Inferior parietal cortex (tissue), 1 donor: ENCODE data around the gene GALNT17.
"Not testable (repeated sequence)": the region's sequence is repeated elsewhere in the genome, so short reads cannot be mapped to it uniquely, and the experiment has no call there.

Experiments
- DNase-seq: peaks from one replicate; pipeline ENCODE4 v3.0.0-alpha.2; 2016; ENCODE audit errors: extremely low spot score

GALNT17 gene

GRCh38 chr7:71737931-71738540 is 606.1 kb downstream of the GALNT17 start:
- not testable (repeated sequence) for DNase-seq

- no peak for DNase-seq
Measured at GRCh38 chr7:71739520-71740173, 607.7 kb downstream of the GALNT17 start.

GRCh38 chr7:71740174-71740560 is 608.2 kb downstream of the GALNT17 start:
- DNase-seq: no peak

GRCh38 chr7:71746006-71746405 is 614.1 kb downstream of the GALNT17 start:
- peak; percentile 22 for DNase-seq

GRCh38 chr7:71750290-71750689 is 618.3 kb downstream of the GALNT17 start:
- no peak for DNase-seq

GRCh38 chr7:71752171-71752935 is 620.4 kb downstream of the GALNT17 start:
- DNase-seq: peak; percentile 63

- no peak for DNase-seq
Measured at GRCh38 chr7:71753236-71753635, 621.3 kb downstream of the GALNT17 start.

- no peak for DNase-seq
Measured at GRCh38 chr7:71753956-71754664, 622.2 kb downstream of the GALNT17 start.

- DNase-seq: no peak
Measured at GRCh38 chr7:71754828-71755227, 622.9 kb downstream of the GALNT17 start.

- DNase-seq: no peak
Measured at GRCh38 chr7:71761336-71761735, 629.4 kb downstream of the GALNT17 start.
